Spinal cord (tissue), 10 donors: ENCODE data around the gene S100G. TPM values are rescaled to one million over a fixed set of nuclear protein-coding genes. Genes with fewer than 3 reads are reported as not detected.
"Not testable (repeated sequence)": the region's sequence is repeated elsewhere in the genome, so short reads cannot be mapped to it uniquely, and the experiment has no call there.

Experiments
- DNase-seq, 6 donors: peaks; one replicate each; pipeline versions ENCODE4 v3.0.0 to v3.0.0-alpha.2; 2013 to 2015; ENCODE audit warnings: low spot score in 6 of 6, low read depth in 4 of 6
- H3K27ac ChIP-seq: one replicate; pipeline ENCODE4 v1.5.1; 2013; ENCODE audit warnings: low read depth, low read length, control low read depth
- H3K27me3 ChIP-seq: one replicate; pipeline ENCODE4 v1.6.1; 2013; ENCODE audit warnings: low read length; ENCODE audit not compliant: control insufficient read depth, insufficient read depth
- H3K36me3 ChIP-seq: one replicate; pipeline ENCODE4 v1.6.1; 2013; ENCODE audit warnings: low read length; ENCODE audit not compliant: control insufficient read depth, insufficient read depth
- H3K4me1 ChIP-seq: one replicate; pipeline ENCODE4 v1.6.1; 2013; ENCODE audit warnings: low read length; ENCODE audit not compliant: control insufficient read depth, insufficient read depth
- H3K4me3 ChIP-seq: one replicate; pipeline ENCODE4 v1.5.1; 2013; ENCODE audit warnings: low read depth, low read length, control low read depth
- H3K9me3 ChIP-seq: one replicate; pipeline ENCODE4 v1.6.1; 2013; ENCODE audit warnings: low read length; ENCODE audit not compliant: control insufficient read depth, insufficient read depth
- WGBS: methylation state at CpG from one replicate; pipeline ENCODE4 v1.1.5; 2013; ENCODE audit warnings: missing lambda C conversion rate; ENCODE audit not compliant: insufficient coverage; 5-methylcytosine and 5-hydroxymethylcytosine counted together
- polyA plus RNA-seq, 2 donors: library from polyadenylated mRNA; unstranded; fragments of 120-200 nt; gene quantifications; one replicate each; pipeline ENCODE4 v1.2.1, GENCODE V29; 2013; ENCODE audit not compliant: insufficient read length in 2 of 2
- total RNA-seq, 2 donors: library from RNA; depleted of rRNA in 1 of 2; stranded (reverse); fragments of 120-200 nt in 1 of 2; fragments of >200 nt in 1 of 2; gene quantifications; one replicate each; pipeline versions ENCODE4 v1.2.3 to v1.2.4, GENCODE V29; 2013 to 2014
- donor health status: healthy.

The S100G gene
- total and polyA plus RNA-seq, 4 donors, result 0.36 TPM; not detected in 3

- Histone ChIP-seq H3K4me3 (no peak overlapping the region), H3K4me1 (no peaks in the 10 kb centered on the region), H3K9me3 (no peaks in the 10 kb centered on the region), H3K27ac (no peak overlapping the region), H3K36me3 (no peaks in the 10 kb centered on the region), H3K27me3 (peaks cover 8% of the 10 kb centered on the region)
- no peak for DNase-seq
- no CpG with 5 or more reads among the region's 1 CpG for WGBS
Measured at GRCh38 chrX:16618422-16618821, 31.5 kb upstream of the S100G start.

GRCh38 chrX:16619024-16619423 lies 30.9 kb upstream of the S100G start:
- H3K36me3 ChIP-seq, result no peaks in the 10 kb centered on the region
- H3K27ac ChIP-seq, result no peak overlapping the region
- H3K4me1 ChIP-seq, result no peaks in the 10 kb centered on the region
- WGBS, result 96% methylated on average over 2 of the region's 2 CpGs
- H3K27me3 ChIP-seq, result peaks cover 7% of the 10 kb centered on the region
- no peak for DNase-seq
- no peaks in the 10 kb centered on the region for H3K9me3 ChIP-seq
- H3K4me3 ChIP-seq, result no peak overlapping the region

GRCh38 chrX:16628511-16628910 lies 21.4 kb upstream of the S100G start:
- not testable (repeated sequence) for H3K9me3 ChIP-seq, H3K4me3 ChIP-seq, H3K27ac ChIP-seq, H3K36me3 ChIP-seq, H3K4me1 ChIP-seq
- peaks cover 36% of the 10 kb centered on the region for H3K27me3 ChIP-seq
- DNase-seq, result peak in 1 of 6 donors; percentile 10
- WGBS, result 49% methylated on average over 3 of the region's 6 CpGs

DNA sequence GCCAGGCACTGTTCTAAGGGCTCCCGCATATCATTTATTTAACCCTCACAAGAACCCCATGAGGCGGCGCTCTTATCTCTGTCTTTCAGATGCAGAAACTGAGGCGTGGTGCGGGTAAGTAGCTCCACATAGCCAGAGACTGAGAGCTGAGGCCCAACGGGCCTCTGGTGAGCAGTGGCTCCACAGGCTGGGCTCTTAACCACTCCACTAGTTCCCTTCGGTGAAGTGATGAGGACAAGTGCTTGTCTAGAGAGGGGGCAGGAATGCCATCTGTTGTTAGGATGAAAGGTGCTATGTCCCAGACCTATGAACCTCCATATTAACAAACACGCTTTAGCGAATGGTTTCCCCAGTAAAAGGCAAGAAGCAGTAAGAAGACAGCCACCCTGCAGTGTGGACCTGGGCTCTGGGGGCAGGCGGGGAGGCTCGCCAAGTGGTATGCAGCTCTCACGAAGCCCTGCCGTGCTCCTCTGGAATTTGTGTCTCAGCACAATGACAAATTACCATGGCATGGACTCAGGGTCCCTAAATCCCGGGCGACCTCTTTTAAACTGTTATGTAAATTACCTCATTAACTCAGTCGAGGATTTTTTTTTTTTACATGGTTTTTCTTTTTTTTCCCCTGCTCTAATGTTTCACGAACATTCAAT lies 20.9 kb upstream of the S100G start:
- Histone ChIP-seq H3K27me3 (peaks cover 36% of the 10 kb centered on the region), H3K27ac (no peak overlapping the region), H3K4me1 (peaks cover 5% of the 10 kb centered on the region), H3K9me3 (no peaks in the 10 kb centered on the region), H3K4me3 (no peak overlapping the region), H3K36me3 (no peaks in the 10 kb centered on the region)
- WGBS, result 29% methylated on average over 12 of the region's 17 CpGs
- peak in 2 of 6 donors; percentile 20 to 22 for DNase-seq

DNA sequence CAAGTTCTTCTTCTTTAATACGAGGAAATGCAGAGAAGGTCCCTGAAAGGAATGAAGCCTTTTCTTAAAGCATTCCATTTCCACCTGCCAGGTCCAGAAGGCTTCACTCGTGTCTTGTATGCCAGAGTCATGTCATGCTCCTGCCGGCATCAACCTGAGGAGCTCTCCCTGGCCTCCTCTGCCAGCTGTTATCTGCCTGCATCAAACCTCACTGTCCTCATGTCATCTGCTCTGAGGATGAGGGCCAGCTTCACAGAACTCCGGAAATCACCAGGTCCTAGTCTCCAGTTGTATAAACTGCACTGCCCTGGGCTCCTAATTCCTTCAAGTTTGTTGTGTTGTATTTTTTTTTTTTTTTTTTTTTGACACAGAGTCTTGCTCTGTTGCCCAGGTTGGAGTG lies 20.0 kb upstream of the S100G start:
- Histone ChIP-seq H3K4me1 (peaks cover 5% of the 10 kb centered on the region), H3K36me3 (no peaks in the 10 kb centered on the region), H3K27me3 (peaks cover 36% of the 10 kb centered on the region), H3K9me3 (no peaks in the 10 kb centered on the region), H3K27ac (no peak overlapping the region), H3K4me3 (no peak overlapping the region)
- WGBS, result 46% methylated on average over 2 of the region's 4 CpGs
- no peak for DNase-seq

GRCh38 chrX:16633754-16634153 lies 16.2 kb upstream of the S100G start:
- peaks cover 3% of the 10 kb centered on the region for H3K36me3 ChIP-seq
- no peaks in the 10 kb centered on the region for H3K9me3 ChIP-seq
- WGBS, result no CpG with 5 or more reads among the region's 4 CpGs
- no peak for DNase-seq
- peaks cover 5% of the 10 kb centered on the region for H3K4me1 ChIP-seq
- peaks cover 29% of the 10 kb centered on the region for H3K27me3 ChIP-seq
- no peak overlapping the region for H3K27ac ChIP-seq
- H3K4me3 ChIP-seq, result no peak overlapping the region

DNA sequence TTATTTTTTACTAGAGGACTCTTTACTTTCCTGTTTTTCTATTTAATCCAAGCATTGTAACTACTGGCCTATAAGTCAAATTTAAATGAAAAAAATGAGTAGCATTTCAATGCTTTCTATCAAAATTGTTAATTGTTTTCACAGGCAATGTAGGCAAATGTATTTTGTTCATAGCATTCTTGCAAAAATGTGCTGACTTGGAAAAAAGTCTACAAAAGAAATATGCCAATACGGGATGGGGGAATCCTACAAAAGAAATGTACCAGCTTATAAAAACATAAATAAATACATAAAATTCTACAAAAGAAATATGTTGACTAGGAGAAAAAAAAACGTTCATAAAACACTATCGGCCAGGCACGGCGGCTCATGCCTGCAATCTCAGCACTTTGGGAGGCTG lies 14.9 kb upstream of the S100G start:
- WGBS, result no CpG with 5 or more reads among the region's 5 CpGs
- Histone ChIP-seq H3K27ac (no peak overlapping the region), H3K36me3 (peaks cover 3% of the 10 kb centered on the region), H3K27me3 (peaks cover 22% of the 10 kb centered on the region), H3K4me3 (no peak overlapping the region), H3K4me1 (no peaks in the 10 kb centered on the region), H3K9me3 (no peaks in the 10 kb centered on the region)
- no peak for DNase-seq

- peaks cover 21% of the 10 kb centered on the region for H3K27me3 ChIP-seq
- WGBS, result no CpG with 5 or more reads among the region's 3 CpGs
Measured at GRCh38 chrX:16635596-16635995, 14.4 kb upstream of the S100G start.

DNA sequence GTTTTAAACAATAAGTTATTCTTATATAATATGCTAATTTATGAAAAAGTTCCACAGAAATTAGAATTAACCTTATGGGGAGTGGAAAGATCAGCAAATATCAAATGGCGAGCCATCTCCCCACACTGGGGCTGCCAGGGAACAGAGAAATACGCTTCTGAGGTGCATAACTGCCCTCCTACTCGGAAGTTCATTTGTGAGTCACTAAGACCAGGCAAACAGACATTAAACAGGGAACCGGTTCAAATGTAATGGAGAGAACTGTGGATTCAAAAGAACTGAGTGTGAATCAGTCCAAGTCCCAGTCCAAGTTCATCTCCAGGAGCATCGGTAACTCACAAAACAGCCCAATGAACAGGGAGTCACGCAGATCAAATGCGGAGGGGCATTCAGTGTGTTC lies 11.4 kb upstream of the S100G start:
- Histone ChIP-seq H3K4me3 (no peak overlapping the region), H3K36me3 (peaks cover 3% of the 10 kb centered on the region), H3K27ac (no peak overlapping the region), H3K9me3 (no peaks in the 10 kb centered on the region), H3K27me3 (peaks cover 16% of the 10 kb centered on the region), H3K4me1 (no peaks in the 10 kb centered on the region)
- 98% methylated on average over 7 of the region's 7 CpGs for WGBS
- DNase-seq, result no peak

More at GRCh38 chrX:16635596-16635995, 14.4 kb upstream of the S100G start:
- DNase-seq, result no peak
- Histone ChIP-seq H3K4me3 (no peak overlapping the region), H3K36me3 (peaks cover 3% of the 10 kb centered on the region), H3K4me1 (no peaks in the 10 kb centered on the region), H3K9me3 (no peaks in the 10 kb centered on the region), H3K27ac (no peak overlapping the region)

DNA sequence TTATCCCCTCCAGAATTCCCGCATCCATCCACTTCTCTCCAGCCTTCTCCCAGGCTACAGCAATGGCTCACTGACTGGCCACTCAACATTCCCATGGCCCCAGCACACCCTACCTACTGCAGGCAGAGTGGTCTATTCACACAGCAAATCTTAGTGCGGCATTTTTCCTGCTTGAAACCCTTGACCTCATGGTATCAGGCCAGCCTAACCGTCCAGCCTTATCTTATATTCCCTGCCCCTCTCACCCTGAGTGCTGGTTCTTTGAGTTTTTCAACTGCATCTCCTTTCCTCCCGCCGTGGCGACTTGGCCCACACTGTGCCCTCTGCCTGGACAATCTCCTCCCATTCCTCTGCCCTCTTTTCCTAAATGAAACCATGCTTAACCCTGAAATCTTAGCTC lies 10.0 kb upstream of the S100G start:
- H3K4me1 ChIP-seq, result no peaks in the 10 kb centered on the region
- peaks cover 16% of the 10 kb centered on the region for H3K27me3 ChIP-seq
- H3K27ac ChIP-seq, result no peak overlapping the region
- H3K9me3 ChIP-seq, result no peaks in the 10 kb centered on the region
- WGBS, result 98% methylated on average over 6 of the region's 6 CpGs
- no peak for DNase-seq
- no peak overlapping the region for H3K4me3 ChIP-seq
- H3K36me3 ChIP-seq, result peaks cover 3% of the 10 kb centered on the region
